GM12891 (cell line): Measurements from ENCODE around the gene PEF1.

Experiments
- PAX5 ChIP-seq: IDR thresholded peaks from 2 replicates; pipeline ENCODE4 v1.6.1; 2011; ENCODE audit warnings: low read length, moderate library complexity, mild to moderate bottlenecking; ENCODE audit not compliant: insufficient read depth, severe bottlenecking
- POLR2A ChIP-seq: IDR thresholded peaks from 2 replicates; pipeline ENCODE4 v1.6.1; 2011; ENCODE audit warnings: low read depth, low read length, control low read depth
- POLR2AphosphoS5 ChIP-seq: IDR thresholded peaks from 2 replicates; pipeline ENCODE4 v1.6.1; 2011; ENCODE audit warnings: low read depth, low read length, control low read depth
- POU2F2 ChIP-seq: IDR thresholded peaks from 2 replicates; pipeline ENCODE4 v1.6.1; 2011; ENCODE audit warnings: low read depth, mild to moderate bottlenecking, control low read depth, low read length, moderate library complexity
- SPI1 ChIP-seq: IDR thresholded peaks from 2 replicates; pipeline ENCODE4 v1.6.1; 2011; ENCODE audit warnings: low read depth, low read length, control low read depth
- TAF1 ChIP-seq: IDR thresholded peaks from 2 replicates; pipeline ENCODE4 v1.6.1; 2011; ENCODE audit warnings: low read depth, low read length, control low read depth

DNA sequence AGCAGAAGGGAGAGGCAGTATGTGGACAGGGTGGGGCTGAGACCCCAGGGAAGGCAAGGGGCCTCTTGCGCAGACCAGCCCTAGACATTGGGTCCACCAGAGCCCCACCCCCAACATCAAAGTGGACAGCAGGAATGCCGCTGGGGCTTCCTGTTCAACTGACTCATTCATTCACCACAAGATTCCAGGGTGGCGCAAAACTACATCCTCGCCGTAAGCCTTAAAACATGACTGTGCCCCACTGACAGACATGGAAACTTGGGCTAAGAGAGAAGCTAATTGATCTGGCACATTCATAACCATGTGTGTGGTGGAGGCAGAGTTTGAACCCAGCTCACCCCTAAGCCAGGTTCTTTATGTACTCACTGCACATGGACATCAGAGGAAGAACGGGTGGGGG, 45.2 kb upstream of the PEF1 start:
- TF ChIP-seq POLR2A, result no peak
- TF ChIP-seq TAF1, result no peak
- no peak for TF ChIP-seq POLR2AphosphoS5
- TF ChIP-seq SPI1, result no peak
- no peak for TF ChIP-seq PAX5
- TF ChIP-seq POU2F2, result no peak
